ENCODE data around the gene XG.
A peak's percentile ranks its signal among the peaks of the same experiment; 100 is the strongest.

The XG gene

DNA sequence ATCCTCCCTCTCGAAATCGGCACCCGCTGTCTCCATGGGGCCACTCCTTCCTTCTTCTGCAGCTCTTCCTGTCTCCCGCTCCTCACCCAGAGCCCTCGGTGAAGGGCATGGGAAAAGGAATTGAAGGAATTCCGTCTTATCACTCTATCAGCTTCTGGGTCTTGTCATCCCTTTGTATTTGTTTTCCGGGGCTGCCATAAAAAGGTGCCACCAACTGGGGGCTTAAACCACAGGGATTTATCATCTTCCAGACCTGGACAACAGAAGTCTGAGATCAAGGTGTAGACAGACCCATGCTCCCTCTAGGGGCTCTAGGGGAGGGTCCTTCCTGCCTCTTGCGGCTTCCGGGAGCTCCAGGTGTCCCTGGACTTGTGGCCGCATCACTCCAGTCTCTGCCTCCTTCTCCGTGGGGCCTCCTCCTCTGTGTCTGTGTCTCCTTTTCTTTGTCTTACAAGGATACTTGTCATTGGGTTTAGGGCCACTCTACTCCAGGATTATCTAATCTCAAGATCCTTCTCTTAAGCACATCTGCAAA, 36.7 kb upstream of the XG start:
- peaks cover 30% of the 10 kb centered on the region; the same call in 1 of the 2 replicates for H3K36me3 ChIP-seq (ENCODE audit: insufficient read depth, low read length)
- H2AFZ ChIP-seq (ENCODE audit: low read length), result no peak overlapping the region
- no peaks in the 10 kb centered on the region for H3F3A ChIP-seq (ENCODE audit: insufficient read depth, low read length)
- H4K20me1 ChIP-seq (ENCODE audit: insufficient read depth, low read length), result no peaks in the 10 kb centered on the region
- TF ChIP-seq, protein P1, sequence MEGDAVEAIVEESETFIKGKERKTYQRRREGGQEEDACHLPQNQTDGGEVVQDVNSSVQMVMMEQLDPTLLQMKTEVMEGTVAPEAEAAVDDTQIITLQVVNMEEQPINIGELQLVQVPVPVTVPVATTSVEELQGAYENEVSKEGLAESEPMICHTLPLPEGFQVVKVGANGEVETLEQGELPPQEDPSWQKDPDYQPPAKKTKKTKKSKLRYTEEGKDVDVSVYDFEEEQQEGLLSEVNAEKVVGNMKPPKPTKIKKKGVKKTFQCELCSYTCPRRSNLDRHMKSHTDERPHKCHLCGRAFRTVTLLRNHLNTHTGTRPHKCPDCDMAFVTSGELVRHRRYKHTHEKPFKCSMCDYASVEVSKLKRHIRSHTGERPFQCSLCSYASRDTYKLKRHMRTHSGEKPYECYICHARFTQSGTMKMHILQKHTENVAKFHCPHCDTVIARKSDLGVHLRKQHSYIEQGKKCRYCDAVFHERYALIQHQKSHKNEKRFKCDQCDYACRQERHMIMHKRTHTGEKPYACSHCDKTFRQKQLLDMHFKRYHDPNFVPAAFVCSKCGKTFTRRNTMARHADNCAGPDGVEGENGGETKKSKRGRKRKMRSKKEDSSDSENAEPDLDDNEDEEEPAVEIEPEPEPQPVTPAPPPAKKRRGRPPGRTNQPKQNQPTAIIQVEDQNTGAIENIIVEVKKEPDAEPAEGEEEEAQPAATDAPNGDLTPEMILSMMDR (IDR thresholded peaks at IDR 0.05; ENCODE audit: low read length), result no peak
- no peak for TF ChIP-seq EZH2 (IDR thresholded peaks at IDR 0.05; ENCODE audit: borderline replicate concordance, low read length)
- no peaks in the 10 kb centered on the region for H3K27me3 ChIP-seq (ENCODE audit: insufficient read depth, low read length)
- no peak overlapping the region for H3K4me3 ChIP-seq (ENCODE audit: low read depth, low read length, poor library complexity, severe bottlenecking)
- peak overlapping the region; percentile 55 for H3K27ac ChIP-seq (ENCODE audit: low read depth, low read length, poor library complexity, severe bottlenecking)
- H3K4me1 ChIP-seq (ENCODE audit: insufficient read depth, low read length, severe bottlenecking), result peaks cover 53% of the 10 kb centered on the region
- H3K4me2 ChIP-seq (ENCODE audit: low read length), result no peak overlapping the region
- H3K9me3 ChIP-seq (ENCODE audit: low read length), result 0 out of 2 replicates have a peak, but pooled peaks cover 3% of the 10 kb centered on the region
- no peaks in the 10 kb centered on the region for H3K9me2 ChIP-seq (ENCODE audit: low read depth, low read length)
- no peaks in the 10 kb centered on the region for H3K79me2 ChIP-seq (ENCODE audit: insufficient read depth, low read length)
- peak overlapping the region; percentile 4; the same call in 1 of the 2 replicates for H3K9ac ChIP-seq (ENCODE audit: low read length)

DNA sequence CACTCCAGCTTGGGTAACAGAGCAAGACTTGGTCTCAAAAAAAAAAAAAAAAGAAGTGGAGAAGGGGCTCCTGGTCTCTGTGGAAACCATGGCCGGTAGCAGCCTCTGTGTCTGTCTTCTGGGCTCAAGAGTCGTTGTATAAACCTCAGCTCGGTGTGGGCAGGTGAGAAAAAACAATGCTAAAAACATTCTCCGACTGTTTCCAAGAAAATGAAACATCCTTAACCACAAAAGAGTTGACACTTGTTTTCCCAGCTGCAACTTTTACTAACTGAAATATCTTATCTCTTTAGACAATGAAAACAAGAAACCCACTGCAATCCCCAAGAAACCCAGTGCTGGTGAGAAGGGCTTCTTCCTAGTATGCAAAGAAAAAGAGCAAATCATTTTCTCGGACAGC, 34.5 kb upstream of the XG start:
- H3F3A ChIP-seq (ENCODE audit: insufficient read depth, low read length), result no peaks in the 10 kb centered on the region
- no peak for TF ChIP-seq EZH2 (IDR thresholded peaks at IDR 0.05; ENCODE audit: borderline replicate concordance, low read length)
- TF ChIP-seq, protein P1 (IDR thresholded peaks at IDR 0.05; ENCODE audit: low read length), result no peak
- H3K4me1 ChIP-seq (ENCODE audit: insufficient read depth, low read length, severe bottlenecking), result peaks cover 47% of the 10 kb centered on the region
- no peak overlapping the region for H3K27ac ChIP-seq (ENCODE audit: low read depth, low read length, poor library complexity, severe bottlenecking)
- no peak overlapping the region for H3K9ac ChIP-seq (ENCODE audit: low read length)
- no peak overlapping the region for H3K4me3 ChIP-seq (ENCODE audit: low read depth, low read length, poor library complexity, severe bottlenecking)
- no peak overlapping the region for H2AFZ ChIP-seq (ENCODE audit: low read length)
- no peaks in the 10 kb centered on the region for H4K20me1 ChIP-seq (ENCODE audit: insufficient read depth, low read length)
- no peaks in the 10 kb centered on the region for H3K79me2 ChIP-seq (ENCODE audit: insufficient read depth, low read length)
- H3K36me3 ChIP-seq (ENCODE audit: insufficient read depth, low read length), result peaks cover 39% of the 10 kb centered on the region
- no peak overlapping the region for H3K4me2 ChIP-seq (ENCODE audit: low read length)
- H3K27me3 ChIP-seq (ENCODE audit: insufficient read depth, low read length), result no peaks in the 10 kb centered on the region
- 0 out of 2 replicates have a peak, but pooled peaks cover 3% of the 10 kb centered on the region for H3K9me3 ChIP-seq (ENCODE audit: low read length)
- H3K9me2 ChIP-seq (ENCODE audit: low read depth, low read length), result no peaks in the 10 kb centered on the region

- Histone ChIP-seq H2AFZ (ENCODE audit: low read length) (no peak overlapping the region), H4K20me1 (ENCODE audit: insufficient read depth, low read length) (no peaks in the 10 kb centered on the region), H3K4me3 (ENCODE audit: low read depth, low read length, poor library complexity, severe bottlenecking) (no peak overlapping the region), H3K36me3 (ENCODE audit: insufficient read depth, low read length) (peaks cover 45% of the 10 kb centered on the region), H3K4me1 (ENCODE audit: insufficient read depth, low read length, severe bottlenecking) (peaks cover 34% of the 10 kb centered on the region), H3K4me2 (ENCODE audit: low read length) (no peak overlapping the region), H3K27me3 (ENCODE audit: insufficient read depth, low read length) (no peaks in the 10 kb centered on the region), H3F3A (ENCODE audit: insufficient read depth, low read length) (no peaks in the 10 kb centered on the region), H3K27ac (ENCODE audit: low read depth, low read length, poor library complexity, severe bottlenecking) (no peak overlapping the region), H3K79me2 (ENCODE audit: insufficient read depth, low read length) (no peaks in the 10 kb centered on the region), H3K9me2 (ENCODE audit: low read depth, low read length) (no peaks in the 10 kb centered on the region), H3K9me3 (ENCODE audit: low read length) (0 out of 2 replicates have a peak, but pooled peaks cover 3% of the 10 kb centered on the region), H3K9ac (ENCODE audit: low read length) (no peak overlapping the region)
- TF ChIP-seq, protein P1 (IDR thresholded peaks at IDR 0.05; ENCODE audit: low read length), result no peak
- no peak for TF ChIP-seq EZH2 (IDR thresholded peaks at IDR 0.05; ENCODE audit: borderline replicate concordance, low read length)
Observed at GRCh38 chrX:2718821-2719220, 33.0 kb upstream of the XG start.

Data from OCI-LY1 (cell line).